ENCODE measurements around the gene ZNF217.

- TF ChIP-seq CTCF (IDR thresholded peaks at IDR 0.05; ENCODE audit: low read depth, low read length, poor library complexity, severe bottlenecking): no peak
- TF ChIP-seq EZH2phosphoT487 (IDR thresholded peaks at IDR 0.05; ENCODE audit: borderline replicate concordance, low read length): no peak
Observed at GRCh38 chr20:53569606-53570307, 23.9 kb downstream of the ZNF217 start.
